Measurements from ENCODE around the gene DRC3.
A peak's percentile ranks its signal among the peaks of the same experiment; 100 is the strongest.

DRC3 gene

GRCh38 chr17:17970699-17971430 lies 1.8 kb upstream of the DRC3 start:
- no peak for DNase-seq (ENCODE audit: low read depth)

GRCh38 chr17:17971431-17972125 lies 1.1 kb upstream of the DRC3 start:
- peak; percentile 17 for DNase-seq (ENCODE audit: low read depth)

DNA sequence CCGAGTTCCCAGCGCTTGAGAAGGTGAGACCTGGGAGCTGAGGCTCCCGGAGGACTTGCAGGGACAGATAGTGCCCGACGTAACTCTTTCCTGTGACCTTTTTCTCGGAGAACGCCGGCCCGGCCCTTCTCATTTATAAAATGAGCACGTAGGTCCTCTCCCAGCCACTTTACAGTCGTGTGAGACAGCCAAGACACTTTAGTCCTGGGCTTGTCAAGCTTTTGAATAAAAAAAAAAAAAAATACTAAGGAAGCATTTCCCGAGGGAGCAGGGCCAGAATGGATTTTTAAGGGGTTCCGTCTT lies 241 bp downstream of the DRC3 start:
- DNase-seq (ENCODE audit: low read depth): no peak

GRCh38 chr17:17975436-17975835 lies 2.8 kb downstream of the DRC3 start:
- DNase-seq (ENCODE audit: low read depth): no peak

GRCh38 chr17:17976931-17977570 lies 4.4 kb downstream of the DRC3 start:
- no peak for DNase-seq (ENCODE audit: low read depth)

- no peak for DNase-seq (ENCODE audit: low read depth)
Observed at GRCh38 chr17:17978481-17979424, 6.1 kb downstream of the DRC3 start.

GRCh38 chr17:17979778-17980177 lies 7.1 kb downstream of the DRC3 start:
- no peak for DNase-seq (ENCODE audit: low read depth)

DNA sequence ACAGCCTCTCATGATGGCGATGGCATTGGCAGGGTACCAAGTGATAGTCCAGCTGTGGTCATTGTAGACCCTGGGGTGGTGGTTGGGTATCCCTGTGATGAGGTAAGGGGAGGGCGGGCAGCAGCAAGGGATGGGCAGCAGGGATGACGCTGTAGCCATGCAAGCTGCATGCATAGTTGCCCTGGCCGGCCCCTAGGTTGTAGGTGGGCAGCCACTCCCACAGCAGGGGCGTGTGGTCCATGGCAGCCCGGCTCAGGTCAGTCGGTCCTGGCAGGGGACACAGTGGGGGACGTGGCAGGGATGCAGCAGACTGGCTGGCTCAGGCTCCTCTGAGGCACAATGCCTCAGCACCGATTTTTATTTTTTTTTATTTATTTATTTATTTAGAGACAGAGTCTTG lies 8.7 kb downstream of the DRC3 start:
- no peak for DNase-seq (ENCODE audit: low read depth)

- DNase-seq (ENCODE audit: low read depth): no peak
Observed at GRCh38 chr17:17982801-17983200, 10.1 kb downstream of the DRC3 start.

GRCh38 chr17:17983376-17983775 lies 10.7 kb downstream of the DRC3 start:
- no peak for DNase-seq (ENCODE audit: low read depth)

DNA sequence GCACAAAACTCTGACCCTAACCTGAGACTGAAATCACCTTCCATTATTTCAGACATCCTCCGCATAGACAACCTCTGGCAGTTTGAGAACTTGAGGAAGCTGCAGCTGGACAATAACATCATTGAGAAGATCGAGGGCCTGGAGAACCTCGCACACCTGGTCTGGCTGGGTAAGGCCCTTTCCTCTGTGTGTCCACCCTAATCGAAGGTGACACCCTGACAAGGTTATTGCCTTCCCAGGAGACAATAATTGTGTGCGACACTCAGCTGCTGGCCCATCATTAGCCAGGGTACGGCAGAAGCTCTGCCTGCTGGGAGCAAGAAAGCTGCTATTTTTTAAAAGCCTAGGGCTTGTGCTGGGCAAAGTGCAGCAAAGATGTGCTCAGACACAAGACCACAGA lies 11.1 kb downstream of the DRC3 start:
- DNase-seq (ENCODE audit: low read depth): no peak

DNA sequence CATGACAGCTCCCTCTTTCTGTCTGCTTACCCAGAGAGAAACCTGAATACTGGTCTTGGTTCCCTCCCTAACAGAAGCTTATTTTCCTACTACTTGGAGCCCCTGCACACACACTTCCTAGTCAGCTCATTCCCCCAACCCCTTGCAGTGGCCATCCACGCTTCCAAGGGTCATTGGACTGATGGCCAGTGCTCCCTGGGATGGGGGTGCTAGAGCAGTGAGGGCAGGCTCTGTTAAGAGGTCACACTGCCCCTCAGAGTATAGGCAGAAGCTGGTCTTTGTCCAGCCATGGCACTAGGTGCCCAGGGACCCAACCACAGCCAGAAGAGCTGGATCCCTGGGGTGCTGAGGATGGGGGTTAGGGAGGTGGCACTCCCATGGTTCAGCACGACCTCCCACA lies 12.5 kb downstream of the DRC3 start:
- DNase-seq (ENCODE audit: low read depth): no peak

DNA sequence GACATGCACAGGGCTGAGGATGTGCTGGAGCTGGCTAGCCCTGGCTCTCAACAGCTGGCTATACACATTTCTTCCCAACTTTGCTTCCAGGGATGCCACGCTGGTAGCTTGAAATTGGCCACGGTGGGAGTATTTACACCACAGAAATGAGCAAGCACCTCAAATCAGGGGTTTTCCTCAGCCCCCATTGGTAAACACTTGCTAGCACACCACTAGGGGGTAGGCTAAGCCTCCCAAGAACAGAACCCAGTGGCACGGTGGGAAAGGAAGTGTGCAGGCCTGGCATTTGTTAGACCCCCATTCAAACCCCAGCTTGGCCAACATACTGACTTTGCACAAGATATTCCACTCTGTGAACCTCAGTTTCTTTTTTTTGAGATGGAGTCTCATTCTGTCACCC lies 12.9 kb downstream of the DRC3 start:
- DNase-seq (ENCODE audit: low read depth): no peak

GRCh38 chr17:17987187-17987896 lies 14.7 kb downstream of the DRC3 start:
- no peak for DNase-seq (ENCODE audit: low read depth)

DNA sequence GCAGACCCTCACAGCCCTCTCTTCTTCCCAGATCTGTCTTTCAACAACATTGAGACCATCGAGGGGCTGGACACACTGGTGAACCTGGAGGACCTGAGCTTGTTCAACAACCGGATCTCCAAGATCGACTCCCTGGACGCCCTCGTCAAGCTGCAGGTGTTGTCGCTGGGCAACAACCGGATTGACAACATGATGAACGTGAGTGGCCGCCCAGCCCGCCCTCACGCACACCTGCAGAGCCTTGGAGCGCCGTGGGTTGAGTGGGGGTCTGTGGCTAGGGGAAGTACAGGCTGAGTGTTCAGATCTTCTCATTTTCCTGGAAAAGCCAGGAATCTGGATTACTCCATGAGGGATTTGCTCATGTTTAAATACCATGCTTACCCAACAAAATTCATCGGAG lies 15.2 kb downstream of the DRC3 start:
- no peak for DNase-seq (ENCODE audit: low read depth)

- DNase-seq (ENCODE audit: low read depth): no peak
Observed at GRCh38 chr17:17988427-17988945, 15.8 kb downstream of the DRC3 start.

DNA sequence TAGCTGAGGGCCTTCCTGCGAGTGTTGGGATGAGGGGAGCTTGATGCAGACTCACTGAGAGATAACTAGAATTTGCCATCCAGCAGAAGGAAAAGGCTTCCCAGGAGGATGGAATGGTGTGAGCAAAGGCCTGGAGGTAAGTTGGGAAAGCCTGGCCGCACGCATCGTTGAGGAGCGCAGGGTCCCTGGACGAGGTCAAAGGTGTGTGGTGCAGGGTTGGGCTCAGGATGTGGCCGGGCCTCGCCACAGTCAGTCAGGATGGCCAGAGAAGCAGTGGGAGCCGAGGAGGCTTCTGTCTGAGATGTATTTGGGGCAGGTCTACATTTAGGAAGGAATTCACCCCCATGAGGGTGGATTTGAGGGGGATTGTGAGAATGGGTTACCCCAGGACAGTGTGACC lies 16.4 kb downstream of the DRC3 start:
- no peak for DNase-seq (ENCODE audit: low read depth)

DNA sequence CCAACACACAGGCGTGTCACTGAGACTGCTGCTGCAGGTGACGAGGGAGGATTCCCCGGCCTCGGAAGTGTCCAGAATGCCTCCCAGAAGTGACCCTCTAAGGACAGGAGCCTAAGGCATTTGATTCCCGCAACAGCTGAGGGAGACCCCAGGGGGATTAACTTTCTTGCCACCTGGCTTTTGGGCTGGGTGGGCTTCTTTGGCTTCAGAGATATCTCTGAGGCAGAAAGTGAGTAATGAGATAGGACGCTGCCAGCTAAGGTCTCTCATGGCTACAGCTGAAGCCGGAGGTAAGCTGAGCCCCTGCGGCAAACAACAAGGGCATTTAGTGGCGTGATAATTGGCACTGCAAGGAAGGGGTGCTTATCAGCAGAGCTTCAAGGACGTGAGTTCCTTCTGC lies 17.0 kb downstream of the DRC3 start:
- DNase-seq (ENCODE audit: low read depth): no peak

GRCh38 chr17:17990282-17990681 lies 17.6 kb downstream of the DRC3 start:
- no peak for DNase-seq (ENCODE audit: low read depth)

GRCh38 chr17:17993366-17993765 lies 20.7 kb downstream of the DRC3 start:
- no peak for DNase-seq (ENCODE audit: low read depth)

DNA sequence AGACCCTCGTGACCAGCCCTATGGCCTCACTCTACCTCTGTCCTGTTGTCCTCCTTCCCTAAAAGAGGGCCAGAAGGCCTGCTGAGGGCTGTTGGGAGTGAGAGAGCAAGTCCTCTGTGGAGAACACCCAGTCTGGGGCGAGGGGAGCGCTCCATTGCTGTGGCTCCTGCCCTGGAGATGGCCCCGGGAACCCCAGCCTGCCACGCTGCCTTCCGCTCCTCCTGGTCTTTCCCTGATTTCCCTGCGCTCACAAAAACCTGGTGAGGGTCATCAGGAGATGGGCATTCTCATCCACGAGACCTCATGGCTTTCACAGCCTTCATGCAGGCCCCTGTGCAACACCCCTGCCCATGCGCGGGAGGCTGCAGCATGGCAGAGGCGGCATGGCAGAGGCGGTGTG lies 21.2 kb downstream of the DRC3 start:
- DNase-seq (ENCODE audit: low read depth): no peak

Data from activated T-helper 1 cell treated with Interleukin-2 at 50 U/mL for 16 hours (primary cell).